HCT116 (cell line): ENCODE results near the gene LSM10. TPM values are rescaled to one million over a fixed set of nuclear protein-coding genes. Genes with fewer than 3 reads are reported as not detected.

Source experiments
- ATAC-seq: fragments of 200-7000 bp; cut with Tn5 transposase; 2 replicates; pipeline ENCODE4 v1.9.1; 2020; ENCODE audit warnings: mild to moderate bottlenecking, moderate library complexity
- BruUV-seq: library from RNA; stranded (reverse); fragments of 400-500 nt; replicated peaks from 2 replicates; lab custom pipeline; 2021; lab: Mats Ljungman, UMichigan
- CTCF ChIA-PET: fragments of 300-600 bp; sonication (Branson Sonifier 250); formaldehyde crosslinking; loops from one replicate; lab custom pipeline; 2021; ENCODE audit warnings: antibody characterized with exemption; lab: Charles Lee
- POLR2A ChIA-PET: fragments of 300-600, 350-600 bp; sonication (Branson Sonifier 250); formaldehyde crosslinking; loops from one replicate; lab custom pipeline; 2021; ENCODE audit warnings: antibody characterized with exemption; lab: Charles Lee
- RAD21 ChIA-PET, 2 experiments: fragments of 300-600 bp; sonication (Branson Sonifier 250); formaldehyde crosslinking; loops; one replicate each; lab custom pipeline; 2023; ENCODE audit warnings: low total read pairs in 2 of 2; ENCODE audit not compliant: uncharacterized antibody in 2 of 2, unreplicated experiment in 2 of 2, low non-redundant PET in 1 of 2; lab: Charles Lee
- DNase-seq: peaks from one replicate; pipeline ENCODE4 v3.0.0-alpha.2; 2010; ENCODE audit warnings: low read depth, low spot score
- H2AFZ ChIP-seq: fragments of 200-600 bp; shearing (Covaris generic), sonication (generic); 2 replicates; pipeline ENCODE4 v1.6.1; 2017; ENCODE audit warnings: low read depth, mixed run types, mixed read lengths, antibody characterized with exemption, low read length; ENCODE audit not compliant: poor library complexity, severe bottlenecking
- H3K27ac ChIP-seq: 2 replicates; pipeline ENCODE4 v1.5.1; 2012; ENCODE audit warnings: low read depth, low read length
- H3K27me3 ChIP-seq: fragments of 200-600 bp; sonication (generic); 2 replicates; pipeline ENCODE4 v1.6.1; 2016; ENCODE audit warnings: mixed run types, low read length, mixed read lengths; ENCODE audit not compliant: insufficient read depth
- H3K36me3 ChIP-seq, 2 experiments: fragments of 200-500 bp in 1 of 2; fragments of 200-600 bp in 1 of 2; sonication (Bioruptor generic) in 1 of 2; sonication (generic) in 1 of 2; 2 replicates each; pipeline versions ENCODE4 v1.5.1 to v1.6.1; 2014 to 2016; ENCODE audit warnings: low read length in 2 of 2, inconsistent platforms in 1 of 2, mixed read lengths in 1 of 2, mixed run types in 1 of 2; ENCODE audit not compliant: insufficient read depth in 2 of 2, control insufficient read depth in 1 of 2
- H3K4me1 ChIP-seq, 2 experiments: fragments of 200-600 bp in 1 of 2; sonication (generic) in 1 of 2; 2 replicates each; pipeline versions ENCODE4 v1.5.1 to v1.6.1; 2012 to 2017; ENCODE audit warnings: low read length in 2 of 2, inconsistent platforms in 1 of 2, mild to moderate bottlenecking in 1 of 2, mixed read lengths in 1 of 2, mixed run types in 1 of 2, moderate library complexity in 1 of 2; ENCODE audit not compliant: insufficient read depth in 2 of 2, control insufficient read depth in 1 of 2
- H3K4me2 ChIP-seq: fragments of 200-600 bp; sonication (generic); 2 replicates; pipeline ENCODE4 v1.6.1; 2017; ENCODE audit warnings: mixed run types, low read length, mixed read lengths
- H3K4me3 ChIP-seq, 2 experiments: fragments of 200-600 bp in 1 of 2; sonication (generic) in 1 of 2; replicated peaks in 1 of 2; 2 replicates each; pipeline ENCODE4 v1.5.1; 2011 to 2016; ENCODE audit warnings: low read length in 2 of 2, control low read depth in 1 of 2, low read depth in 1 of 2, mild to moderate bottlenecking in 1 of 2, mixed read lengths in 1 of 2, mixed run types in 1 of 2
- H3K79me2 ChIP-seq: fragments of 200-600 bp; sonication (generic); 2 replicates; pipeline ENCODE4 v1.6.1; 2017; ENCODE audit warnings: mild to moderate bottlenecking, mixed run types, low read length, moderate library complexity, mixed read lengths; ENCODE audit not compliant: insufficient read depth
- H3K9ac ChIP-seq: fragments of 200-600 bp; sonication (generic); 2 replicates; pipeline ENCODE4 v1.6.1; 2016; ENCODE audit warnings: low read length, mixed read lengths
- H3K9me2 ChIP-seq: fragments of 200-600 bp; sonication (generic), shearing (Covaris generic); 2 replicates; pipeline ENCODE4 v1.6.1; 2017; ENCODE audit warnings: mixed run types, mild to moderate bottlenecking, moderate library complexity; ENCODE audit not compliant: insufficient read depth
- H3K9me3 ChIP-seq, 2 experiments: fragments of 200-500 bp in 1 of 2; fragments of 200-600 bp in 1 of 2; sonication (Bioruptor generic) in 1 of 2; sonication (generic) in 1 of 2; 2 replicates each; pipeline ENCODE4 v1.6.1; 2014 to 2017; ENCODE audit warnings: low read length in 2 of 2, mixed read lengths in 2 of 2, inconsistent platforms in 1 of 2, low read depth in 1 of 2, mild to moderate bottlenecking in 1 of 2, mixed run types in 1 of 2, moderate library complexity in 1 of 2; ENCODE audit not compliant: control insufficient read depth in 1 of 2, insufficient read depth in 1 of 2
- H4K20me1 ChIP-seq: fragments of 200-600 bp; sonication (generic), shearing (Covaris generic); 2 replicates; pipeline ENCODE4 v1.6.1; 2017; ENCODE audit warnings: mixed run types, mild to moderate bottlenecking, moderate library complexity; ENCODE audit not compliant: insufficient read depth
- CBX3 ChIP-seq: IDR thresholded peaks from 2 replicates; pipeline ENCODE4 v1.6.1; 2012; ENCODE audit warnings: low read depth
- CTCF ChIP-seq, 3 experiments: fragments of 200-600 bp in 1 of 3; sonication (generic) in 1 of 3; IDR thresholded peaks in 2 of 3; conservative IDR thresholded peaks in 1 of 3; 2 replicates each; pipeline ENCODE4 v1.5.1; 2012 to 2017; ENCODE audit warnings: low read depth in 2 of 3, low read length in 2 of 3, antibody characterized with exemption in 1 of 3, borderline replicate concordance in 1 of 3, control low read depth in 1 of 3, mild to moderate bottlenecking in 1 of 3, mixed read lengths in 1 of 3, mixed run types in 1 of 3, moderate library complexity in 1 of 3; ENCODE audit not compliant: insufficient read depth in 1 of 3
- EGR1 ChIP-seq: IDR thresholded peaks from 2 replicates; pipeline ENCODE4 v1.6.1; 2012; ENCODE audit warnings: low read depth
- FOSL1 ChIP-seq: IDR thresholded peaks from 2 replicates; pipeline ENCODE4 v1.6.1; 2012; ENCODE audit warnings: low read depth
- SP1 ChIP-seq: IDR thresholded peaks from 2 replicates; pipeline ENCODE4 v1.6.1; 2012; ENCODE audit warnings: low read depth
- TCF7L2 ChIP-seq: IDR thresholded peaks from 2 replicates; pipeline ENCODE4 v1.7.0; 2011; ENCODE audit warnings: borderline replicate concordance, inconsistent platforms; ENCODE audit not compliant: insufficient read depth, insufficient read length; ENCODE audit errors: extremely low read depth
- YY1 ChIP-seq: IDR thresholded peaks from 2 replicates; pipeline ENCODE4 v1.6.1; 2011; ENCODE audit warnings: low read length, low read depth, moderate library complexity, mild to moderate bottlenecking; ENCODE audit not compliant: insufficient replicate concordance; ENCODE audit errors: extremely low read depth
- ZNF274 ChIP-seq: fragments of 200-500 bp; sonication (Bioruptor generic); IDR thresholded peaks from 2 replicates; pipeline ENCODE4 v1.6.1; 2014; ENCODE audit warnings: mild to moderate bottlenecking, low read depth, low read length, inconsistent platforms
- intact Hi-C: fragments of 100-400 bp; cut with micrococcal nuclease; formaldehyde crosslinking; loops from 2 replicates; pipeline ENCODE4 v1.10.0; 2022
- total RNA-seq: library from RNA; stranded (reverse); gene quantifications from one replicate; pipeline ENCODE4 v1.2.1, GENCODE V29; 2021; ENCODE audit not compliant: unreplicated experiment
- TF ChIP-seq, protein P1 (sequence below): IDR thresholded peaks from 2 replicates; pipeline ENCODE4 v1.6.1; 2012
- TF ChIP-seq, protein P2 (sequence below): IDR thresholded peaks from 2 replicates; pipeline ENCODE4 v1.6.1; 2012; ENCODE audit warnings: low read depth

Gene LSM10
- total RNA-seq, 1 experiment from 2014 or later, result 49.5 TPM

DNA sequence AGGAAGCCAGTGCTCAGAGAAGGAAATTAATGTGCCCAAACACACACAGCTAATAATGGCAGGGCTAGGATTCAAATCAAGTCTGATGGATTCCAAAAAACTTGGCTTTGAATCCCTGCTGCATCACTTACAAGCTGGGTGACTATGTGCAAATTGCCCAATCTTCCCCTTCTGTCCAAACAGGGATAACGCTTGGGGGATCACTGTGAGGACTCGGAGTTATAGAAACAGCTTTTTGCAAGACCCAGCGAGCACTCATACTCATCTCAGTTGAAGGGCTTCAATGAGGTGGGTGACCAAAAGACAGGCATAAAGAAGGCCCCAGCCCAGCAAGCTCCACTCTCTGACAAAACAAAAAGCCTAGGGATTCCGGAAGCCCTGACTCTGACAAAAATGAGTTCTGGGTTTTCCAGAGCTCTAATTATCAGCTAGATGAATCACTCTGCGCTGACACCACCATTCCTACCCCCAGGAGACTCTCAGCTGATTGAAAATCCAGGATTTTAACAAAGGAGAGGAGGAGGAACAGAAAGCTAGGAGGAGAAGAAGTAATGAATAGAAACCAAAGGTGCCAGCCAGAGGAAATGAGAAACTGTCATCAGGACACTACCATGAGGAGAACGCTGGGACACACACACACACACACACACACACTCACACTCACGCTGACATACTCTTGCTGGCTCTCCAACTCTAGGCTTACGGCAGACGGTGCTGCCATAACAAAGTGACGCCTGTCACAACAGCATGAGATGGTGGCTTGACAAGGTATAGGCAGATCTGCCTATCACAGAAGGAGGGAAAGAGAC lies 10.4 kb downstream of the LSM10 start:
- Histone ChIP-seq H4K20me1 (no peaks in the 10 kb centered on the region), H3K79me2 (peaks cover 31% of the 10 kb centered on the region), H3K9me2 (no peaks in the 10 kb centered on the region), H3K4me3 (peak overlapping the region; percentile 50 to 96), H3K4me2 (peak overlapping the region; percentile 96), H2AFZ (no peak overlapping the region), H3K36me3 (peaks cover 2 to 10% of the 10 kb centered on the region in 2 experiments; a peak in 2 of 4 replicates), H3K4me1 (peaks cover 16 to 32% of the 10 kb centered on the region in 2 experiments), H3K9me3 (no peaks in the 10 kb centered on the region), H3K9ac (peak overlapping the region; percentile 84), H3K27ac (peak overlapping the region; percentile 89), H3K27me3 (no peaks in the 10 kb centered on the region)
- ATAC-seq, result no peak
- no peak for TF ChIP-seq CTCF (IDR thresholded peaks at IDR 0.05 in 2 of 3, conservative IDR thresholded peaks at IDR 0.05 in 1 of 3; ENCODE audit: borderline replicate concordance in 1 of 3, insufficient read depth in 1 of 3, low read depth in 2 of 3, low read length in 2 of 3)
- TF ChIP-seq TCF7L2, result no peak
- no peak for TF ChIP-seq YY1
- TF ChIP-seq, protein P1, sequence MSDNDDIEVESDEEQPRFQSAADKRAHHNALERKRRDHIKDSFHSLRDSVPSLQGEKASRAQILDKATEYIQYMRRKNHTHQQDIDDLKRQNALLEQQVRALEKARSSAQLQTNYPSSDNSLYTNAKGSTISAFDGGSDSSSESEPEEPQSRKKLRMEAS, result no peak
- TF ChIP-seq, protein P2, sequence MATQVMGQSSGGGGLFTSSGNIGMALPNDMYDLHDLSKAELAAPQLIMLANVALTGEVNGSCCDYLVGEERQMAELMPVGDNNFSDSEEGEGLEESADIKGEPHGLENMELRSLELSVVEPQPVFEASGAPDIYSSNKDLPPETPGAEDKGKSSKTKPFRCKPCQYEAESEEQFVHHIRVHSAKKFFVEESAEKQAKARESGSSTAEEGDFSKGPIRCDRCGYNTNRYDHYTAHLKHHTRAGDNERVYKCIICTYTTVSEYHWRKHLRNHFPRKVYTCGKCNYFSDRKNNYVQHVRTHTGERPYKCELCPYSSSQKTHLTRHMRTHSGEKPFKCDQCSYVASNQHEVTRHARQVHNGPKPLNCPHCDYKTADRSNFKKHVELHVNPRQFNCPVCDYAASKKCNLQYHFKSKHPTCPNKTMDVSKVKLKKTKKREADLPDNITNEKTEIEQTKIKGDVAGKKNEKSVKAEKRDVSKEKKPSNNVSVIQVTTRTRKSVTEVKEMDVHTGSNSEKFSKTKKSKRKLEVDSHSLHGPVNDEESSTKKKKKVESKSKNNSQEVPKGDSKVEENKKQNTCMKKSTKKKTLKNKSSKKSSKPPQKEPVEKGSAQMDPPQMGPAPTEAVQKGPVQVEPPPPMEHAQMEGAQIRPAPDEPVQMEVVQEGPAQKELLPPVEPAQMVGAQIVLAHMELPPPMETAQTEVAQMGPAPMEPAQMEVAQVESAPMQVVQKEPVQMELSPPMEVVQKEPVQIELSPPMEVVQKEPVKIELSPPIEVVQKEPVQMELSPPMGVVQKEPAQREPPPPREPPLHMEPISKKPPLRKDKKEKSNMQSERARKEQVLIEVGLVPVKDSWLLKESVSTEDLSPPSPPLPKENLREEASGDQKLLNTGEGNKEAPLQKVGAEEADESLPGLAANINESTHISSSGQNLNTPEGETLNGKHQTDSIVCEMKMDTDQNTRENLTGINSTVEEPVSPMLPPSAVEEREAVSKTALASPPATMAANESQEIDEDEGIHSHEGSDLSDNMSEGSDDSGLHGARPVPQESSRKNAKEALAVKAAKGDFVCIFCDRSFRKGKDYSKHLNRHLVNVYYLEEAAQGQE, result no peak
- TF ChIP-seq SP1, result no peak
- no peak for TF ChIP-seq ZNF274
- TF ChIP-seq FOSL1, result no peak
- no peak for TF ChIP-seq EGR1
- no peak for TF ChIP-seq CBX3
- intact Hi-C loops, result loop anchor here (10.0 kb wide), 1 partner anchor 233 kb away; the partner anchor contains the start of gene MAP7D1
- RAD21 ChIA-PET, result no interaction called here
- CTCF ChIA-PET, result interaction anchor here (0.9 to 1.8 kb wide), 5 partner anchors 10 to 238 kb away, joined by 3 to 7 read pairs (median 5); partner anchors contain the start of genes LSM10 and TRAPPC3
- BruUV-seq, result no TSS peak
- POLR2A ChIA-PET, result interaction anchor here (0.8 to 5.5 kb wide), 13 partner anchors 8 to 314 kb away, joined by 3 to 219 read pairs (median 7); partner anchors contain the start of genes LSM10, OSCP1 and SH3D21
- DNase-seq, result no peak
